ENCODE measurements around the gene CYLD.

DNA sequence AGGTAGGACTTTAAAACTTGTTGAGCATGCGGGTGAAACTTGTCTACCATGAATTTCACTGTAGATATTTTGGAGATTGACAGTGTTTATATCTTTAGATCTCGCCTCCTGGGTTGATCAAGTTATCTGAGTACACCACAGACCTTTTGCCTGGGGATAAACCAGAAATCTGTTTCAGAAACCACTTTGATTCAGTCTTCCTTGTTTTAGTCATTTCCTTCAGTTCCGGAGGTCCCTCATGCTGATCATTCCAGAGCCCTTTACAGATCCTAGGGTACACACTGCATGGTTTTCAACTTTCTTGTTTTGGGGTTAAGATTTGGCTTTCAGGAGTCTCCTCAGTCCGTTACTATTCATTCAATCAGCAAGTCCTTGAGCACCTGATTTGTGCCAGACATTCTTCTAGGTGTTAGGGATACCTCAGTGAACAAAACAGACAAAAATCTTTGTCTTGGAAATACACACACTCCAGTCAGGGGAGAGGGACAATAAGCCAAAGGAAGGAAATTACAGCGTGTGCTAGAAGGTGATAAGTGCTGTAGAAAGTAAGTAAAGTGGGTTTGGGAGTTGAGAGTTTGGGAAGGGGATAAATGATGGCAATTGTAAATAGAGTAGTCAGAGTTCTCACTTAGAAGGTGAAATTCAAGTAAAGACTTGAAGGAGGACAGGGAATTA is 36.3 kb upstream of the CYLD start:
- TF ChIP-seq, protein P1, sequence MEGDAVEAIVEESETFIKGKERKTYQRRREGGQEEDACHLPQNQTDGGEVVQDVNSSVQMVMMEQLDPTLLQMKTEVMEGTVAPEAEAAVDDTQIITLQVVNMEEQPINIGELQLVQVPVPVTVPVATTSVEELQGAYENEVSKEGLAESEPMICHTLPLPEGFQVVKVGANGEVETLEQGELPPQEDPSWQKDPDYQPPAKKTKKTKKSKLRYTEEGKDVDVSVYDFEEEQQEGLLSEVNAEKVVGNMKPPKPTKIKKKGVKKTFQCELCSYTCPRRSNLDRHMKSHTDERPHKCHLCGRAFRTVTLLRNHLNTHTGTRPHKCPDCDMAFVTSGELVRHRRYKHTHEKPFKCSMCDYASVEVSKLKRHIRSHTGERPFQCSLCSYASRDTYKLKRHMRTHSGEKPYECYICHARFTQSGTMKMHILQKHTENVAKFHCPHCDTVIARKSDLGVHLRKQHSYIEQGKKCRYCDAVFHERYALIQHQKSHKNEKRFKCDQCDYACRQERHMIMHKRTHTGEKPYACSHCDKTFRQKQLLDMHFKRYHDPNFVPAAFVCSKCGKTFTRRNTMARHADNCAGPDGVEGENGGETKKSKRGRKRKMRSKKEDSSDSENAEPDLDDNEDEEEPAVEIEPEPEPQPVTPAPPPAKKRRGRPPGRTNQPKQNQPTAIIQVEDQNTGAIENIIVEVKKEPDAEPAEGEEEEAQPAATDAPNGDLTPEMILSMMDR (IDR thresholded peaks at IDR 0.05 in 2 of 3, conservative IDR thresholded peaks at IDR 0.05 in 1 of 3; ENCODE audit: control insufficient read depth in 2 of 3, extremely low read depth in 1 of 3, insufficient read depth in 1 of 3, low read depth in 3 of 3, low read length in 3 of 3), result no peak
- TF ChIP-seq, protein P2, sequence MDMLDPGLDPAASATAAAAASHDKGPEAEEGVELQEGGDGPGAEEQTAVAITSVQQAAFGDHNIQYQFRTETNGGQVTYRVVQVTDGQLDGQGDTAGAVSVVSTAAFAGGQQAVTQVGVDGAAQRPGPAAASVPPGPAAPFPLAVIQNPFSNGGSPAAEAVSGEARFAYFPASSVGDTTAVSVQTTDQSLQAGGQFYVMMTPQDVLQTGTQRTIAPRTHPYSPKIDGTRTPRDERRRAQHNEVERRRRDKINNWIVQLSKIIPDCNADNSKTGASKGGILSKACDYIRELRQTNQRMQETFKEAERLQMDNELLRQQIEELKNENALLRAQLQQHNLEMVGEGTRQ (IDR thresholded peaks at IDR 0.05; ENCODE audit: borderline replicate concordance, low read depth, low read length), result no peak
- TF ChIP-seq DPF2 (IDR thresholded peaks at IDR 0.05), result no peak
